Esophagus muscularis mucosa (tissue), 4 donors: ENCODE results near the gene FIGNL2.
"Not testable (repeated sequence)": the region's sequence is repeated elsewhere in the genome, so short reads cannot be mapped to it uniquely, and the experiment has no call there.

Experiments used
- CTCF ChIP-seq, 3 experiments: fragments of 200-600 bp in 2 of 3; fragments of 450-650 bp in 1 of 3; sonication (generic) in 2 of 3; IDR thresholded peaks; one replicate each; pipeline ENCODE4 v1.5.1; 2017 to 2019; ENCODE audit warnings: antibody characterized with exemption in 3 of 3, mild to moderate bottlenecking in 2 of 3, moderate library complexity in 1 of 3
- EP300 ChIP-seq: sonication (generic); formaldehyde crosslinking; IDR thresholded peaks from one replicate; pipeline ENCODE4 v1.6.1; 2017; ENCODE audit warnings: antibody characterized with exemption
- POLR2A ChIP-seq: fragments of 450-650 bp; IDR thresholded peaks from one replicate; pipeline ENCODE4 v1.6.1; 2017; ENCODE audit warnings: antibody characterized with exemption, moderate library complexity, mild to moderate bottlenecking, low read depth

- not testable (repeated sequence) for TF ChIP-seq CTCF (IDR thresholded peaks at IDR 0.05); EP300; POLR2A
Measured at GRCh38 chr12:51885294-51886020, 36.9 kb upstream of the FIGNL2 start.
